Natural killer cell (primary cell): ENCODE results near the gene VEGFC. TPM values are rescaled to one million over a fixed set of nuclear protein-coding genes. Genes with fewer than 3 reads are reported as not detected.

ENCODE experiments used
- ATAC-seq, 3 donors: fragments of 150-1000 bp in 2 of 3; fragments of 200-7000 bp in 1 of 3; cut with Tn5 transposase; 1 replicate in 1 of 3; 2 replicates in 2 of 3; pipeline ENCODE4 v1.10.0; 2021; ENCODE audit warnings: mild to moderate bottlenecking in 2 of 3, moderate library complexity in 2 of 3
- DNase-seq, 2 donors: peaks; one replicate each; pipeline versions ENCODE4 v3.0.0 to v3.0.0-alpha.2; 2013 to 2021; ENCODE audit warnings: mixed read lengths in 1 of 2
- H3K27ac ChIP-seq: one replicate; pipeline ENCODE4 v1.5.1; 2013; ENCODE audit warnings: mild to moderate bottlenecking, low read length
- H3K27me3 ChIP-seq: one replicate; pipeline ENCODE4 v1.6.1; 2013; ENCODE audit warnings: low read length; ENCODE audit not compliant: control insufficient read depth, insufficient read depth
- H3K36me3 ChIP-seq: one replicate; pipeline ENCODE4 v1.6.1; 2013; ENCODE audit warnings: low read length; ENCODE audit not compliant: control insufficient read depth, insufficient read depth
- H3K4me1 ChIP-seq: one replicate; pipeline ENCODE4 v1.6.1; 2013; ENCODE audit warnings: low read length; ENCODE audit not compliant: control insufficient read depth, insufficient read depth
- H3K4me3 ChIP-seq: one replicate; pipeline ENCODE4 v1.5.1; 2013; ENCODE audit warnings: low read length
- H3K9me3 ChIP-seq: one replicate; pipeline ENCODE4 v1.6.1; 2013; ENCODE audit warnings: low read length; ENCODE audit not compliant: control insufficient read depth, insufficient read depth
- H3K27ac Mint-ChIP-seq, 2 donors: one replicate each; pipeline ENCODE4 v1.8.0; 2022; ENCODE audit warnings: mild to moderate bottlenecking in 2 of 2, mixed read lengths in 2 of 2, moderate library complexity in 1 of 2
- H3K27me3 Mint-ChIP-seq, 2 donors: one replicate each; pipeline ENCODE4 v1.8.0; 2022; ENCODE audit warnings: low read depth in 2 of 2, mixed read lengths in 2 of 2
- H3K36me3 Mint-ChIP-seq: one replicate; pipeline ENCODE4 v1.8.0; 2022; ENCODE audit warnings: mixed read lengths
- H3K4me1 Mint-ChIP-seq, 2 donors: one replicate each; pipeline ENCODE4 v1.8.0; 2022; ENCODE audit warnings: mixed read lengths in 2 of 2
- H3K4me3 Mint-ChIP-seq: one replicate; pipeline ENCODE4 v1.8.0; 2022; ENCODE audit warnings: mild to moderate bottlenecking, moderate library complexity, mixed read lengths
- H3K9me3 Mint-ChIP-seq, 2 donors: one replicate each; pipeline ENCODE4 v1.8.0; 2022; ENCODE audit warnings: mixed read lengths in 2 of 2
- CTCF ChIP-seq: fragments of 200-600 bp; IDR thresholded peaks from one replicate; pipeline ENCODE4 v1.8.0; 2022; ENCODE audit warnings: antibody characterized with exemption
- WGBS: methylation state at CpG from one replicate; pipeline ENCODE4 v1.1.7; 2013; ENCODE audit warnings: missing lambda C conversion rate; ENCODE audit not compliant: insufficient coverage; 5-methylcytosine and 5-hydroxymethylcytosine counted together
- intact Hi-C: fragments of 100-400 bp; cut with micrococcal nuclease; formaldehyde crosslinking; loops from one replicate; pipeline ENCODE4 v1.14.2; 2022
- total RNA-seq, 4 donors: library from RNA; stranded (reverse); fragments of 120-200 nt in 1 of 4; gene quantifications; one replicate each; pipeline versions ENCODE4 v1.2.3 to v1.2.4, GENCODE V29; 2013 to 2022

The VEGFC gene
- not detected for total RNA-seq
- 0.34 TPM for total RNA-seq (2013)

DNA sequence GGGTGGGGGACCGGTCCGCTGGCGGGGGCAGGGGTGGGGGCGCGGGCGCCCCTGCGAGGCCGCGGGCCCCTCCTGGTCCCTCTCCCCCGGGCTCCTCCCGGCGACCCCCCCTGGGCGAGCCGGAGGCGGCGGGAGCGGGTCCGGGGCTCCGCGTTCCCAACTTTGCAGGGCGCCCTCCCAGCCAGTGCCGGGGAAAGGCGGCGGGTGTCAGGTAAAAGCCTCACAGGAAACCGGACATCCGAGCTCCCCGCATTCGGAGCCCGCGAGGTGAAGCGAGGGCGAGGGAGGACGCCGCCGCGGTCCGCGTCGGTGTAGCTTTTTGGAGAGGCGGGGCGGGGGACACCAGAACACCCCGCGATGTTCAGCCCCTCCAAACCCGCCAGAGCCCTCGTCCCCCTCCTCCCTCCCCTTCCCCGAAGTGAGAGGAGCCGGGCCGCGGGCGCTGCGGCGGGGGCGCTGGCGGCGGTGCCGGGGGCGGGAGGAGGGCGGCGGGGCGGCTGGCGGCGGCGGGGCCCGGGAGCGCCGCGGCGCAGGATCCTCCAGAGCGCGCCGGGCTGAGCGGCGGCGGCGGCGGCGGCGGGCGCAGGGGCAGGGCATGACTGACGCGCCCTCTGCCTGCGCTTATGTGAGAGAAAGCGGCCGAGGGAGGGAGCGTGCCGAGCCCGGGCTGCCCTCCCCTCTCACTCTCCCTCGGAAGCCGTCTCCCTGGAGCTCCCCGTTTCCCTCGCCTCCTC is at the start of gene VEGFC:
TSS of gene VEGFC (minus strand) at position 597 of the 734 bp plus-strand sequence. CDS start 611 bp downstream, outside the sequence.
- intact Hi-C loops, result no loop called here
- no peak within 1 kb of the TSS for H3K27ac Mint-ChIP-seq
- Histone ChIP-seq H3K27ac (no peak within 1 kb of the TSS), H3K9me3 (no peaks in the 10 kb centered on the region), H3K27me3 (peaks cover 12% of the 10 kb centered on the region), H3K4me1 (no peaks in the 10 kb centered on the region), H3K4me3 (no peak within 1 kb of the TSS), H3K36me3 (no peaks in the 10 kb centered on the region)
- H3K27me3 Mint-ChIP-seq, result peaks cover 25 to 29% of the 10 kb centered on the region in 2 donors
- peak in 1 of 3 donors; percentile 29 for ATAC-seq
- WGBS, result under 1% methylated on average over 90 of the region's 91 CpGs
- no peaks in the 10 kb centered on the region for H3K4me1 Mint-ChIP-seq
- DNase-seq, result no peak
- H3K36me3 Mint-ChIP-seq, result peaks cover 14% of the 10 kb centered on the region
- TF ChIP-seq CTCF, result no peak
- H3K9me3 Mint-ChIP-seq, result peaks cover 3 to 6% of the 10 kb centered on the region in 2 donors
- no peak within 1 kb of the TSS for H3K4me3 Mint-ChIP-seq

DNA sequence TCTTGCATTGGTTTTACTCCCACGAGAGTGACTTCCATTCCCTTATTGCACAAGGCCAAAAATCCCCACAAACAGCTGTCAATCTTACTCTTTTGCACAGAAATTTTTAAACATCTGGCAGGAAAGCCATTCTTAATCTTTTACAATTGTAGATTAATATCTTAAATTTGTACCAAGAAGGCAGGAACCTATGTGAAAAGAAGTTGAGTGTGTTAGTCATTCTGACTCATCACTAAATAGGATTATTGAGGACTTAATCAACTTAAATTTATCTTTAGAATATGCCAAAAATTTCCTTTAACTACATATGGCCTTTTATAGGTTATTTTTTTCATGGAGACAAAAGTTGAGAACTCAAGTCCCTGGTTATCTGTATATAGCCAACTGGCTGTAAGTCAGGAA is 49.0 kb upstream of the VEGFC start:
- TF ChIP-seq CTCF, result no peak
- H3K9me3 ChIP-seq, result no peaks in the 10 kb centered on the region
- DNase-seq (no peak), ATAC-seq (no peak)
- H3K27me3 Mint-ChIP-seq, result no peaks in the 10 kb centered on the region
- no peaks in the 10 kb centered on the region for H3K27me3 ChIP-seq
- H3K4me3 Mint-ChIP-seq, result no peak overlapping the region
- H3K4me3 ChIP-seq, result no peak overlapping the region
- H3K36me3 Mint-ChIP-seq, result no peaks in the 10 kb centered on the region
- H3K9me3 Mint-ChIP-seq, result peaks cover 2 to 3% of the 10 kb centered on the region in 2 donors
- intact Hi-C loops, result no loop called here
- H3K27ac Mint-ChIP-seq, result no peak overlapping the region
- H3K27ac ChIP-seq, result no peak overlapping the region
- no peaks in the 10 kb centered on the region for H3K4me1 ChIP-seq
- 85% methylated on average over 1 of the region's 1 CpG for WGBS
- no peaks in the 10 kb centered on the region for H3K36me3 ChIP-seq
- H3K4me1 Mint-ChIP-seq, result no peaks in the 10 kb centered on the region

DNA sequence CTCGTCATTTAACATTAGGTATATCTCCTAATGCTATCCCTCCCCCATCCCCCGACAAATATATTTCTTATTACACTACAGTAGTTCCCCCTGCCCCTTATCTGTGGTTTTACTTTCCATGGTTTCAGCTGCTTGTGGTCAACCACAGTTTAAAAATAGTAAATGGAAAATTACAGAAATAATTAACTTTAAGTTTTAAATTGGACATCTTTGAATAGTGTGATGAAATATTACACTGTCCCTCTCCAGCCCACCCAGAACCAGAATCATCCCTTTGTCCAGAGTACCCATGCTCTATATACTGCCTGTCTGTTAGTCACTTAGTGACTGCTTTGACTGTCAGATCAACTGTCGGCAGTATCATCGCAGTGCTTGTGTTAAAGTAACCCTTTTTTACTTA is 47.4 kb upstream of the VEGFC start:
- intact Hi-C loops, result no loop called here
- Mint-ChIP-seq H3K36me3 (no peaks in the 10 kb centered on the region), H3K9me3 (peaks cover 3 to 6% of the 10 kb centered on the region in 2 donors)

More for the DNA sequence above, 47.4 kb upstream of the VEGFC start:
- ATAC-seq (no peak), DNase-seq (no peak)
- Mint-ChIP-seq H3K27me3 (no peaks in the 10 kb centered on the region), H3K4me3 (no peak overlapping the region), H3K27ac (no peak overlapping the region), H3K4me1 (no peaks in the 10 kb centered on the region)
- no peaks in the 10 kb centered on the region for H3K36me3 ChIP-seq
- H3K4me3 ChIP-seq, result no peak overlapping the region
- H3K27ac ChIP-seq, result no peak overlapping the region
- no peak for TF ChIP-seq CTCF
- H3K27me3 ChIP-seq, result no peaks in the 10 kb centered on the region
- H3K4me1 ChIP-seq, result no peaks in the 10 kb centered on the region
- 0% methylated on average over 2 of the region's 4 CpGs for WGBS
- no peaks in the 10 kb centered on the region for H3K9me3 ChIP-seq
